CD14-positive monocyte (primary cell): ENCODE measurements around the gene DYNLL1. TPM values are rescaled to one million over a fixed set of nuclear protein-coding genes. Genes with fewer than 3 reads are reported as not detected.

Experiments used
- DNase-seq, 3 donors: peaks; one replicate each; pipeline ENCODE4 v3.0.0-alpha.2; 2011 to 2022
- H2AFZ ChIP-seq: 2 replicates; pipeline ENCODE4 v1.6.0; 2012; ENCODE audit warnings: mild to moderate bottlenecking, low read depth, low read length, inconsistent platforms; ENCODE audit not compliant: insufficient read depth, poor library complexity, severe bottlenecking
- H3K27ac ChIP-seq, 2 donors: 1 replicate in 1 of 2; 2 replicates in 1 of 2; pipeline ENCODE4 v1.5.1; 2012 to 2013; ENCODE audit warnings: low read length in 2 of 2, control low read depth in 1 of 2, inconsistent platforms in 1 of 2, low read depth in 1 of 2, mild to moderate bottlenecking in 1 of 2
- H3K27me3 ChIP-seq, 2 donors: one replicate each; pipeline versions ENCODE4 v1.6.0 to v1.6.1; 2011 to 2013; ENCODE audit warnings: low read length in 2 of 2; ENCODE audit not compliant: control insufficient read depth in 2 of 2, insufficient read depth in 2 of 2
- H3K36me3 ChIP-seq, 2 donors: replicated peaks in 1 of 2; 1 replicate in 1 of 2; 2 replicates in 1 of 2; pipeline versions ENCODE4 v1.5.1 to v1.6.1; 2012 to 2013; ENCODE audit warnings: low read length in 2 of 2, control low read depth in 1 of 2, inconsistent platforms in 1 of 2, mild to moderate bottlenecking in 1 of 2; ENCODE audit not compliant: insufficient read depth in 2 of 2, control insufficient read depth in 1 of 2
- H3K4me1 ChIP-seq, 2 donors: 1 replicate in 1 of 2; 2 replicates in 1 of 2; pipeline versions ENCODE4 v1.5.1 to v1.6.1; 2012 to 2013; ENCODE audit warnings: low read length in 2 of 2, control low read depth in 1 of 2, inconsistent platforms in 1 of 2, mild to moderate bottlenecking in 1 of 2, moderate library complexity in 1 of 2; ENCODE audit not compliant: insufficient read depth in 2 of 2, control insufficient read depth in 1 of 2
- H3K4me2 ChIP-seq: replicated peaks from 2 replicates; pipeline ENCODE3; 2012; ENCODE audit warnings: low read length, moderate library complexity, mild to moderate bottlenecking; ENCODE audit not compliant: poor library complexity, severe bottlenecking; ENCODE audit errors: extremely low read depth
- H3K4me3 ChIP-seq, 3 experiments: fragments of 200-600 bp in 1 of 3; sonication (generic) in 1 of 3; replicated peaks in 1 of 3; 1 replicate in 2 of 3; 2 replicates in 1 of 3; pipeline ENCODE4 v1.5.1; 2011 to 2013; ENCODE audit warnings: low read length in 3 of 3, mild to moderate bottlenecking in 3 of 3, control low read depth in 2 of 3, low read depth in 2 of 3, inconsistent platforms in 1 of 3, moderate library complexity in 1 of 3
- H3K79me2 ChIP-seq: 2 replicates; pipeline ENCODE4 v1.6.0; 2012; ENCODE audit warnings: mild to moderate bottlenecking, control low read depth, inconsistent platforms, low read length, moderate library complexity; ENCODE audit not compliant: insufficient read depth
- H3K9ac ChIP-seq: 2 replicates; pipeline ENCODE4 v1.6.0; 2017; ENCODE audit warnings: low read length, mild to moderate bottlenecking; ENCODE audit not compliant: insufficient read depth, poor library complexity, severe bottlenecking
- H3K9me3 ChIP-seq, 2 donors: replicated peaks in 1 of 2; 1 replicate in 1 of 2; 2 replicates in 1 of 2; pipeline versions ENCODE4 v1.5.1 to v1.6.1; 2012 to 2013; ENCODE audit warnings: low read length in 2 of 2, control low read depth in 1 of 2; ENCODE audit not compliant: control insufficient read depth in 1 of 2, insufficient read depth in 1 of 2
- H4K20me1 ChIP-seq: 2 replicates; pipeline ENCODE4 v1.6.0; 2012; ENCODE audit warnings: mild to moderate bottlenecking, low read length, control low read depth, moderate library complexity; ENCODE audit not compliant: insufficient read depth
- H3K27ac Mint-ChIP-seq, 7 donors: one replicate each; pipeline ENCODE4 v1.8.0; 2020; ENCODE audit warnings: mild to moderate bottlenecking in 7 of 7, mixed read lengths in 7 of 7, moderate library complexity in 6 of 7, inconsistent platforms in 2 of 7
- H3K27me3 Mint-ChIP-seq, 3 donors: one replicate each; pipeline ENCODE4 v1.8.0; 2021 to 2022; ENCODE audit warnings: low read depth in 3 of 3, mild to moderate bottlenecking in 3 of 3, mixed read lengths in 3 of 3, moderate library complexity in 3 of 3, inconsistent platforms in 1 of 3
- H3K36me3 Mint-ChIP-seq, 2 donors: one replicate each; pipeline ENCODE4 v1.8.0; 2020; ENCODE audit warnings: mixed read lengths in 2 of 2, inconsistent platforms in 1 of 2, mild to moderate bottlenecking in 1 of 2
- H3K4me1 Mint-ChIP-seq: one replicate; pipeline ENCODE4 v1.8.0; 2020; ENCODE audit warnings: mild to moderate bottlenecking, mixed read lengths
- H3K4me3 Mint-ChIP-seq, 2 donors: one replicate each; pipeline ENCODE4 v1.8.0; 2020; ENCODE audit warnings: mild to moderate bottlenecking in 2 of 2, mixed read lengths in 2 of 2, moderate library complexity in 1 of 2
- H3K9me3 Mint-ChIP-seq, 7 donors: one replicate each; pipeline ENCODE4 v1.8.0; 2020 to 2022; ENCODE audit warnings: mixed read lengths in 7 of 7, mild to moderate bottlenecking in 6 of 7, moderate library complexity in 6 of 7, inconsistent platforms in 2 of 7
- CTCF ChIP-seq: fragments of 200-600 bp; IDR thresholded peaks from one replicate; pipeline ENCODE4 v1.8.0; 2022; ENCODE audit warnings: antibody characterized with exemption, mild to moderate bottlenecking
- WGBS: methylation state at CpG from one replicate; pipeline ENCODE4 v1.1.5; 2013; ENCODE audit warnings: missing lambda C conversion rate; ENCODE audit not compliant: insufficient coverage; 5-methylcytosine and 5-hydroxymethylcytosine counted together
- intact Hi-C, 2 donors: fragments of 100-400 bp; cut with micrococcal nuclease; formaldehyde crosslinking; loops; one replicate each; pipeline versions ENCODE4 v1.15.0 to v1.15.1; 2023
- polyA plus RNA-seq, 3 donors: library from polyadenylated mRNA; depleted of rRNA in 1 of 3; unstranded in 2 of 3; stranded (reverse) in 1 of 3; fragments of 300-500 nt in 2 of 3; fragments of >200 nt in 1 of 3; fragmentation: Illumina TruSeq in 2 of 3; gene quantifications; 1 replicate in 2 of 3; 2 replicates in 1 of 3; pipeline ENCODE4 v1.2.3, GENCODE V29; 2012 to 2021

The DYNLL1 gene
- polyA plus RNA-seq, 3 donors = 184 to 504 (median 486) TPM

GRCh38 chr12:120466560-120467315, 29.2 kb upstream of the DYNLL1 start:
- Histone ChIP-seq H3K79me2 (peaks cover 83% of the 10 kb centered on the region), H4K20me1 (peaks cover 72% of the 10 kb centered on the region), H3K36me3 (peaks cover 50 to 60% of the 10 kb centered on the region in 2 donors), H3K4me3 (no peak overlapping the region), H3K9ac (no peak overlapping the region), H3K4me1 (peaks cover 14 to 26% of the 10 kb centered on the region in 2 donors), H3K9me3 (no peaks in the 10 kb centered on the region), H2AFZ (no peak overlapping the region), H3K4me2 (no peak overlapping the region), H3K27me3 (no peaks in the 10 kb centered on the region), H3K27ac (peak overlapping the region in 1 of 2 donors; percentile 42)
- peak in 2 of 3 donors; percentile 21 to 34 for DNase-seq
- H3K36me3 Mint-ChIP-seq = peaks cover 45 to 57% of the 10 kb centered on the region in 2 donors
- H3K4me1 Mint-ChIP-seq = peaks cover 28% of the 10 kb centered on the region
- TF ChIP-seq CTCF = peak; percentile 64
- H3K27ac Mint-ChIP-seq = peak overlapping the region in 1 of 7 donors; percentile 45
- no peak overlapping the region for H3K4me3 Mint-ChIP-seq
- H3K27me3 Mint-ChIP-seq = no peaks in the 10 kb centered on the region
- intact Hi-C loops = no loop called here
- WGBS = 76% methylated on average over 5 of the region's 8 CpGs
- H3K9me3 Mint-ChIP-seq = peaks cover 0 to 2% (median 0%) of the 10 kb centered on the region in 7 donors

- Mint-ChIP-seq H3K36me3 (peaks cover 38 to 50% of the 10 kb centered on the region in 2 donors), H3K9me3 (peaks cover 0 to 2% (median 0%) of the 10 kb centered on the region in 7 donors), H3K4me3 (no peak overlapping the region), H3K27me3 (no peaks in the 10 kb centered on the region), H3K4me1 (peaks cover 28% of the 10 kb centered on the region), H3K27ac (peak overlapping the region in 2 of 7 donors; percentile 30 to 73)
- Histone ChIP-seq H3K4me1 (peaks cover 14 to 26% of the 10 kb centered on the region in 2 donors), H3K9me3 (no peaks in the 10 kb centered on the region), H3K9ac (no peak overlapping the region), H2AFZ (no peak overlapping the region), H3K79me2 (peaks cover 76% of the 10 kb centered on the region), H4K20me1 (peaks cover 66% of the 10 kb centered on the region), H3K4me3 (no peak overlapping the region), H3K36me3 (peaks cover 43 to 53% of the 10 kb centered on the region in 2 donors), H3K27ac (no peak overlapping the region), H3K27me3 (no peaks in the 10 kb centered on the region), H3K4me2 (no peak overlapping the region)
- WGBS = 100% methylated on average over 5 of the region's 6 CpGs
- DNase-seq = no peak
- intact Hi-C loops = no loop called here
- TF ChIP-seq CTCF = no peak
These were observed 28.5 kb upstream of the DYNLL1 start for GRCh38 chr12:120467439-120467838.
